ENCODE results near the gene ETV3.

The ETV3 gene

GRCh38 chr1:157137408-157138219 lies 581 bp downstream of the ETV3 start:
- DNase-seq, result peak; percentile 27

GRCh38 chr1:157137046-157137407 lies 1.2 kb downstream of the ETV3 start:
- DNase-seq, result no peak

GRCh38 chr1:157136133-157136532 lies 2.1 kb downstream of the ETV3 start:
- DNase-seq, result no peak

GRCh38 chr1:157135646-157136045 lies 2.5 kb downstream of the ETV3 start:
- no peak for DNase-seq

DNA sequence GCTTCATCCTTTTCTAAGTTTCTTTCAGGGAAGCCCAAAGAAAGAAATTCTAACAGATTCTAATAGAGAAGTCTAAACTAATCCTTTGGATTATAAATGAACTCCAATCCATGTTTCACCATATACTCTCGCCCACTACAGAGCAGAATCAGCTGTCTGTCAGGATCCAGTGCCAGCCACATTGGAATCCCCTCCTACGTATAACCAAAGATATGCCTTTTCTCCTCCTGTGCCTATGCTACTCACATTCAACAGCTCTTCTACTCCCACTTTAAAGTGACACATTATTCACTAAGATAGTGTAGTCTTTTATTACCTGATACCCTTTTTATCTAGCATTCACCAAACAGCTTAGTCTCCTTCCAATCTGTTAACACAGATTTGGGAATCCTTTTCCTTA lies 3.1 kb downstream of the ETV3 start:
- DNase-seq, result no peak

- DNase-seq, result no peak
Observed at GRCh38 chr1:157134442-157134841, 3.8 kb downstream of the ETV3 start.

- DNase-seq, result peak; percentile 18
Observed at GRCh38 chr1:157133426-157133825, 4.8 kb downstream of the ETV3 start.

DNA sequence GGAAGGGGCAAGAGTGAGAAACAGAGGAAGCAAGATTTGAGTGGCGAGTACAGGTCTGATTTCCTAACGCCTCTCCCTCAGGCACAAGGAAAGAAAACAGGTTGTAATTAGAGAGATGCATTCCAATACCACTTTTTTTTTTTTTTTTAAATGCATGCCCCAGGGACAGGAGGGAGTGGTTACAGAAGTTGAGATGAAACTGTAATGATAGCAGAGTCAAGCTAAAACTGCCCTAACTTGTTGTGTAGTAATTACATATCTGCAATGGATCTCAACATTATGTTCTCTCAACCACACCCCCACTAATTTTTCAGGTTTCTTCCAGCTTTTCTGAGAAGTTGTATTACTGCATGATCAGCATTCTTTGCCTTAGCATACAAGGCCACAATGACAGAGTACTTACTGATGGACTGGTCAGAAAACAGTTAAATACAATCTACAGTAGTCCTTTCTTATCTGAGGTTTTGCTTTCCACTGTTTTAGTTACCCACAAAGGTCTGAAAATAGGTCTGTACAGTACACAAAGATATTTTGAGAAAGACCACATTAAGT lies 5.5 kb downstream of the ETV3 start:
- DNase-seq, result no peak

GRCh38 chr1:157132111-157132510 lies 6.1 kb downstream of the ETV3 start:
- DNase-seq, result no peak

DNA sequence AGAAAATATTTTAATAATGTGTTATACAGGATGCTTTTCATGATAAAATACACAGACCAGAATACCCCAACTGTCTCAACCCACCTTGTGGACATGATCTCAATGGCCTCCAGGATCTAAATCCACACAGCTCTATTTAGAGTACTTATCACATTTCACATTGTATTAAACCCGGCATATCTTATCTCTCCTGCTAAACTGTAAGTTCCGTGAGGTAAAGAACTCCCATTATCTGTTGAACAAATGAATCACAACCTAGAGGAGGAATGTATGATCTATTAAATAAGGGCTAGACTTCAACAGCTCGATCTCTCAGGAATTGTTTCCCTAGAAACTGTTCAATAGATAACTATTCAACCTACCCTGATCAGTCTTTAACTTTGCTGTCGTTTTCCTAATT lies 6.9 kb downstream of the ETV3 start:
- no peak for DNase-seq

GRCh38 chr1:157124855-157125254 lies 13.3 kb downstream of the ETV3 start:
- DNase-seq, result no peak

GRCh38 chr1:157119448-157119847 lies 18.7 kb downstream of the ETV3 start:
- no peak for DNase-seq

- DNase-seq, result no peak
Observed at GRCh38 chr1:157119008-157119407, 19.2 kb downstream of the ETV3 start.

- no peak for DNase-seq
Observed at GRCh38 chr1:157117527-157118057, 20.6 kb downstream of the ETV3 start.

GRCh38 chr1:157116737-157117103 lies 21.5 kb downstream of the ETV3 start:
- no peak for DNase-seq

DNA sequence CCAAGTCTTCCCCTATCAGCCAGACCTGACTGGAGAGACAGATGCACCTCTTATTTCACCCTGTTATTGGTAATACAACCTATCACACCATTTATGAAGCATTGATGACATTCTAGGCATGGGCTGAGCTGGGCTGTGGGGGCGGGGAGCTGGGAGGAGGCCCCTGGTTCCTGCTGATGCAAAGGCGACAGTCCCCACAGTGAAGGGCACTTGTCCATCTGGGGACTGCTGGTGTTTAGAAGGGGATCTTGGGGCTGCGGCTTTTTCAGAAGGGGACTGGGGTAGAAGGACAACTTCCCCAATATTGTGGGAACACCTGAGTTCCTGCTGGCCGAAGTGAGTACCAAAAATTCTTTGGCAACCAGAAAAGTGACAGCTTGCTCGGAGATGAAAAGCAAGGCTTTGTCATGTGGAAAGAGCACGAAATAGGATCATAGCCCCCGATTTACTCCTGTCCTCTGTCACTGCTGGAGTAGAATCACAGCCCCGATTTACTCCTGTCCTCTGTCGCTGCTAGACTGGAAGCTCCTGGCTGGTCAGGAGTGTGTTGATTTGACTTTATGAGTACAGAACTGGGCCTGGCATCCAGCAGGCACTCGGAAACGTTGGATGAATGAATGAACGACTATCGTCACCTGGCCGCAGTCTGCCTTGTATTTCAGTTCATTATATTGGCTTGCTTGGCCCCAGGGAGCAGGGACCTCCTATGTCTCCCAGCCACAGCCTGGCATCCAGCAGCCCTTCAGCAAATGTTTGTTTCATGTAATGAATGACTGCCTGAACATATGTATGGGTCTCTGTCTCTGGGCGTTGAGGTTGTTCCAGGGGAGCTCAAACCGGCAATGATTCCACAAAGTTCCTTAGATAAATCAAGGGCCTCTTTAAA lies 22.1 kb downstream of the ETV3 start:
- DNase-seq, result no peak

DNA sequence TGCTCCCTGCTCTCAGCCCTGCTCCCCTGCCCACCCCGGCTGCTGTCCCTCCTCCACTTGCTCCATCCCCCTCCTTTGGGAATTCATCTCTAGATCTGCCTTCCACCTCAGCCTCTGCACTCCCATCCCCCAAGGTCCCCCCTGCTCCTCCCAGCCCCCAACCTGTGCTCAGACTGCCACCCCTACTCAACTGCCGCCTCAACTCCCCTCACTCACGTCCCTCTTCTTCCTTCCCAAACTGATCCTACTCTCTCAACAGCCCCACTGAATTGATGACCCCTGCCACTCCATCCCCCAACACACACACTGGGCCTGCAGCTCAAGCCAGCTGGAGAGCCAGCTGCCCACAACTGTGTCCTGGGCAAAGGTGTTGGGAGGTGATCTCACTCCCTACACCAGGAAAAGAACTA lies 22.8 kb downstream of the ETV3 start:
- DNase-seq, result no peak

GRCh38 chr1:157114183-157115121 lies 23.7 kb downstream of the ETV3 start:
- no peak for DNase-seq

- DNase-seq, result no peak
Observed at GRCh38 chr1:157113631-157114030, 24.6 kb downstream of the ETV3 start.

DNA sequence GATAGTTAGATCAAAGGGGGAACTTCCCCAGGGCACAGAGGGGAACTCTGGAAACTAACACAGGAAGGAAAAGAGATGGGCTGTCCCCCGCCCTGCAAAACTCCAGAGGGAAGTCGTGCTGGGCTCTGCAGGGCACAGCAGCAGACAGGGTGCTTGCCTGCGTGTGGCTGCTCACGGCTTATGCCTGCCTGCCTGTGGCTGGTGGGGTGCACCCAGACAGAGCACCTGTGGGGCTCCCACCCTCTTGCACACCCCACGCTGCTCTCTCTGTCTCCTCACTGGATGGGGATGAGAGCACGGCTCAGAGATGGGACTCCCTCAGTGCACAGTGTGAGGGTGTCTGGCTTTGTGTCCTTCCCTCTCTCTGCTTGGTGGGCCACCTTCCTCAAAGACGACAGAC lies 25.1 kb downstream of the ETV3 start:
- no peak for DNase-seq

GRCh38 chr1:157112186-157112867 lies 25.9 kb downstream of the ETV3 start:
- DNase-seq, result no peak

Data from CD4-positive, alpha-beta T cell treated with Interleukin-17A for 4 hours (primary cell).